Kidney (tissue), 14 donors: ENCODE results near the gene GOLGA6A. TPM values are rescaled to one million over a fixed set of nuclear protein-coding genes. Genes with fewer than 3 reads are reported as not detected.
"Not testable (repeated sequence)": the region's sequence is repeated elsewhere in the genome, so short reads cannot be mapped to it uniquely, and the experiment has no call there.

Source experiments
- DNase-seq, 5 donors: peaks; one replicate each; pipeline ENCODE4 v3.0.0-alpha.2; 2013 to 2020
- FAIRE-seq: peaks from 2 replicates; lab custom pipeline; 2012; peaks lifted over from hg19 to GRCh38; lab: Jason Lieb, UNC
- H3K27ac ChIP-seq, 2 donors: one replicate each; pipeline ENCODE4 v1.7.0; 2013; ENCODE audit warnings: low read depth in 2 of 2, low read length in 2 of 2, inconsistent platforms in 1 of 2
- H3K27me3 ChIP-seq: one replicate; pipeline ENCODE4 v1.7.1; 2013; ENCODE audit warnings: low read length, inconsistent platforms; ENCODE audit not compliant: control insufficient read depth, insufficient read depth
- H3K36me3 ChIP-seq, 3 donors: one replicate each; pipeline versions ENCODE4 v1.7.0 to v1.7.1; 2013; ENCODE audit warnings: low read length in 3 of 3, control low read depth in 1 of 3, inconsistent platforms in 1 of 3; ENCODE audit not compliant: insufficient read depth in 3 of 3, control insufficient read depth in 2 of 3
- H3K4me1 ChIP-seq, 3 donors: one replicate each; pipeline versions ENCODE4 v1.7.0 to v1.7.1; 2013; ENCODE audit warnings: low read length in 3 of 3, inconsistent platforms in 1 of 3, low read depth in 1 of 3; ENCODE audit not compliant: control insufficient read depth in 2 of 3, insufficient read depth in 2 of 3
- H3K4me3 ChIP-seq, 3 donors: one replicate each; pipeline versions ENCODE4 v1.7.0 to v1.8.1; 2013; ENCODE audit warnings: low read length in 3 of 3, control low read depth in 1 of 3, inconsistent platforms in 1 of 3
- H3K9ac ChIP-seq, 3 donors: one replicate each; pipeline versions ENCODE4 v1.7.0 to v1.7.1; 2013; ENCODE audit warnings: low read length in 3 of 3, control low read depth in 1 of 3, inconsistent platforms in 1 of 3
- H3K9me3 ChIP-seq, 3 donors: one replicate each; pipeline versions ENCODE4 v1.7.0 to v1.7.1; 2013; ENCODE audit warnings: low read length in 3 of 3, control low read depth in 1 of 3, inconsistent platforms in 1 of 3; ENCODE audit not compliant: control insufficient read depth in 2 of 3, insufficient read depth in 1 of 3
- intact Hi-C: fragments of 100-400 bp; cut with DNase I; formaldehyde crosslinking; loops from one replicate; pipeline ENCODE4 v1.11.1; 2022
- polyA plus RNA-seq: library from polyadenylated mRNA; stranded (reverse); fragments of 350-450 nt; fragmentation: Illumina TruSeq; extraction: RNeasy Lipid Tissue Mini Kit (QIAGEN cat#74804); gene quantifications from one replicate; pipeline ENCODE4 v1.2.3, GENCODE V29; 2014; ENCODE audit warnings: low read depth, low replicate concordance; ENCODE audit not compliant: insufficient read depth
- total RNA-seq: library from RNA; stranded (reverse); fragmentation: NEBNext Ultra II Directional; extraction: Animal tissue kit (Norgen Biotek cat#: 25700); gene quantifications from one replicate; pipeline ENCODE4 v1.2.1, GENCODE V29; 2021
- TF ChIP-seq, protein P1 (sequence below): IDR thresholded peaks from 3 replicates; pipeline ENCODE4 v1.5.1; 2012; ENCODE audit warnings: mild to moderate bottlenecking, moderate library complexity, borderline replicate concordance; ENCODE audit not compliant: insufficient read depth; ENCODE audit errors: extremely low read depth
- donor health status: control.
- donor health status: control.
- donor health status: control.
- donor health status: control.
- donor health status: control.
- donor health status: DM: yes; HTN: yes; CAD: no.
- donor health status: Normal renal cell carcinoma (clear cell type).

Gene GOLGA6A
- total and polyA plus RNA-seq, 2 donors from 2014 or later = 0.06 TPM; not detected in 1

DNA sequence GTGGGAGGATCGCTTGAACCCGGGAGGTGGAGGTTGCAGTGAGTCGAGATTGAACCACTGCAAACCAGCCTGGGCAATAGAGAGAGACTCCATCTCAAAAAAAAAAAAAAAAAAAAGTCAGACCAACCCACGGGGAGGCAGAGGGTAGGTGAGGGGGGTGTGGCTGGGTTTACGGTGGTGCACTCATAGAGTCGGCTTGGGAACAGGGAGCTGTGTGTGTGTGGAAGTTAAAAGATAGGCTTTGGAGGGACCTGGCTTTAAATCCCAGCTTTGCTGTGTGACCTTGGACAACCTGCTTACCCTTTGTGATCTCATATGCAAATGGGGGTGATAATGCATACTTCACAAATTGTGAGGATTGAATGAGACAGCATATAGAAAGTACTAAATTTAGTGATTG lies 38.1 kb upstream of the GOLGA6A start:
- Histone ChIP-seq H3K9ac (no peak overlapping the region), H3K4me1 (no peaks in the 10 kb centered on the region), H3K27ac (no peak overlapping the region), H3K4me3 (no peak overlapping the region), H3K9me3 (no peaks in the 10 kb centered on the region), H3K36me3 (no peaks in the 10 kb centered on the region), H3K27me3 (no peaks in the 10 kb centered on the region)
- TF ChIP-seq, protein P1, sequence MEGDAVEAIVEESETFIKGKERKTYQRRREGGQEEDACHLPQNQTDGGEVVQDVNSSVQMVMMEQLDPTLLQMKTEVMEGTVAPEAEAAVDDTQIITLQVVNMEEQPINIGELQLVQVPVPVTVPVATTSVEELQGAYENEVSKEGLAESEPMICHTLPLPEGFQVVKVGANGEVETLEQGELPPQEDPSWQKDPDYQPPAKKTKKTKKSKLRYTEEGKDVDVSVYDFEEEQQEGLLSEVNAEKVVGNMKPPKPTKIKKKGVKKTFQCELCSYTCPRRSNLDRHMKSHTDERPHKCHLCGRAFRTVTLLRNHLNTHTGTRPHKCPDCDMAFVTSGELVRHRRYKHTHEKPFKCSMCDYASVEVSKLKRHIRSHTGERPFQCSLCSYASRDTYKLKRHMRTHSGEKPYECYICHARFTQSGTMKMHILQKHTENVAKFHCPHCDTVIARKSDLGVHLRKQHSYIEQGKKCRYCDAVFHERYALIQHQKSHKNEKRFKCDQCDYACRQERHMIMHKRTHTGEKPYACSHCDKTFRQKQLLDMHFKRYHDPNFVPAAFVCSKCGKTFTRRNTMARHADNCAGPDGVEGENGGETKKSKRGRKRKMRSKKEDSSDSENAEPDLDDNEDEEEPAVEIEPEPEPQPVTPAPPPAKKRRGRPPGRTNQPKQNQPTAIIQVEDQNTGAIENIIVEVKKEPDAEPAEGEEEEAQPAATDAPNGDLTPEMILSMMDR = no peak
- DNase-seq (peak in 1 of 5 donors; percentile 34), FAIRE-seq (no peak)
- intact Hi-C loops = loop anchor here (5.0 kb wide), 1 partner anchor 192 kb away; no protein-coding TSS in a partner anchor

DNA sequence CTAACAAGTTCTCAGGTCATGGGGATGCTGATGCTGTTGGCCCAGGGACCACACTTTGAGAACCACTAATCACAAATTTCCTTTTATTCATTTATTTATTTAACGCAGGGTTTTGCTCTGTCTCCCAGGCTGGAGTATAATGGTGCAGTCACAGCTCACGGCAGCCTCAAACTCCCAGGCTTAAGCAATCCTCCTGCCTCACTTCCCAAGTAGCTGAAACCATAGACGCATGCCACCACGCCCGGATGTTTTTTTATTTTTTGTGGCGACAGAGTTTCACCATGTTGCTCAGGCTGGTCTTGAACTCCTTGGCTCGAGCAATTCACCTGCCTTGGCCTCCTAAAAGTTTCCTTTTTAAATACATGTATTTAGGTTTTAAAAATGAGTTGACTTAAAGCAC lies 27.4 kb upstream of the GOLGA6A start:
- Histone ChIP-seq H3K9ac (no peak overlapping the region), H3K4me3 (no peak overlapping the region), H3K4me1 (no peaks in the 10 kb centered on the region), H3K27me3 (no peaks in the 10 kb centered on the region), H3K9me3 (no peaks in the 10 kb centered on the region), H3K36me3 (no peaks in the 10 kb centered on the region), H3K27ac (no peak overlapping the region)
- FAIRE-seq (no peak), DNase-seq (no peak)
- TF ChIP-seq, protein P1 = no peak
- intact Hi-C loops = no loop called here

DNA sequence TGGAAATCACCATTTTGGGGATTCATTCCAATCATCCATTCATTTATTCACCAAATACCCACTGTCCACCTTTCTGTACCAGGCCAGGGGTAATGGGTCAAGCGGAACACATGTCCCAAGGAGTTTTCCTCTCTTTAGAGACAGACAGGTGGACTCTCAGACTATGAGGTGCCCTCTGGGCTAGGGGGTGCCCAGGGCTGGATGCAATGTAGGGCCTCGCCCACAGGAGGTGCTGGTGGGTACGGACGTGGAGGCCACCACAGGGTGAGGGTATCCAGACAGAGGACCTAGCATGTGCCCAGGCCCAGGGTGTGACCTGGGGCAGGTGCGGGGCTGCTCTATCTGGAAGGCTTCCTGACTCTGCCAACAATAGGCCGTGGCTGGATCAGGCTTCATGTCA lies 26.3 kb upstream of the GOLGA6A start:
- DNase-seq, H3K36me3 ChIP-seq, H3K4me1 ChIP-seq, H3K4me3 ChIP-seq, intact Hi-C loops, FAIRE-seq, H3K9me3 ChIP-seq, H3K27me3 ChIP-seq, H3K9ac ChIP-seq, H3K27ac ChIP-seq: not testable (repeated sequence)

DNA sequence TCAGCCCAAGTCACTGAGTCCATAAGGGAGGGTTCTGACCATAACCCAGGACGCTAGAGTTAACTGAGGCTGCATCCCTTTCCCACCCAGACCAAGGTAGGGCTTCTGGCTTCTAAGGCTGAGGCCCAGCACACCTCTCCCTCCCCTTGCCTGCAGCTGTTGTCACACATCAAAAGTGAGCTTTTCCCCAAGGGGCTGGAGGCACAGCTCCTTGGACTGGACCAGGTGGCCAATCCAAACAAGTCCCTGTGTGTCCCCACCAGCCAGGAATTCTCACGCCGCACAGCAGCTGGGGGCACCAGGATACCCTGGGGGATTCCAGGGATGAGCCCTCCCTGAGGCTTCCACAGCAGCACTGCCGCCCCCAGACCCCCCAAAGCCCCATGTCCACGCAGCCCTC lies 25.8 kb upstream of the GOLGA6A start:
- no peak for FAIRE-seq

DNA sequence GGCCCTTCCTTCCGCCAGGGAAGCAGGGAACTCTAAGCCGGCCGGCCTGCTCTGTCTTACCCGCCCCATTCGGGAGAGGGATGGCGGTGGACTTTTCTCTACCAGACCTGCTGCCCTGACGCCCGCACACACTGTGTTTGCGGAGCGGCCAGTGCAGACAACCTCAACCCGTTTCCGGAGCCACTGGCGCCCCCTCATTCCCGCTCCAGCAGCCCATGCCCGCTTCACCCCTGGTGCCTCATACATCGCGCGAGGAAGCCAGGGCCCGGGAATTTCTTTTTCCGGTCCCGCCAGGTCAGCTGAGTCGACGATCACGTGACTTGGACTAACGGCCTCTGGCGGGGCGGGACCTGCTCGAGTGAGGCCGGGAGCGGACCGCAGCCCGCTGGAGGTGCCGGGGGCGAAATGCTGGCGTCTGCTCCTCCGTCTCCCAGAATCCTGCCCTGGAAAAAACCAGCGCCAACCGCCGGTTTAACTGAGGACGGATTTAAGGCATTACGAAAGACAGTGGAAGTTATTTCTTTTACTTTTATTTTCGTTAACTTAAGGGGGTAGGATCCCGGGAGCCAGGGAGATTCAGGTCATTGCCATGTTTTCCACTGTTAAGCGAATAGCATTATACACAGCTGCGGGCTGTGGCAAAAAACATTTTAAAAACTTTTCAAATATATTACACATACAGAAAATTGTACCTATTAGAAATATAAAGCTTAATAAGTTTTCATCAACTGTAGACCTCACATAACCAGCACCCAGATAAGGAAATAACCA lies 17.8 kb upstream of the GOLGA6A start:
- H3K4me3 ChIP-seq = peak overlapping the region; percentile 41 to 55 (median 55)
- DNase-seq (peak; percentile 91 to 97 (median 96)), FAIRE-seq (peak; percentile 77)
- H3K36me3 ChIP-seq, H3K27ac ChIP-seq, H3K9me3 ChIP-seq, H3K4me1 ChIP-seq, H3K9ac ChIP-seq, intact Hi-C loops, H3K27me3 ChIP-seq: not testable (repeated sequence)

More for the DNA sequence above, 25.8 kb upstream of the GOLGA6A start:
- TF ChIP-seq, protein P1 = no peak
- Histone ChIP-seq H3K4me1 (no peaks in the 10 kb centered on the region), H3K9ac (no peak overlapping the region), H3K27ac (no peak overlapping the region), H3K4me3 (no peak overlapping the region), H3K36me3 (no peaks in the 10 kb centered on the region), H3K9me3 (no peaks in the 10 kb centered on the region), H3K27me3 (no peaks in the 10 kb centered on the region)
- no peak for DNase-seq
- intact Hi-C loops = no loop called here

DNA sequence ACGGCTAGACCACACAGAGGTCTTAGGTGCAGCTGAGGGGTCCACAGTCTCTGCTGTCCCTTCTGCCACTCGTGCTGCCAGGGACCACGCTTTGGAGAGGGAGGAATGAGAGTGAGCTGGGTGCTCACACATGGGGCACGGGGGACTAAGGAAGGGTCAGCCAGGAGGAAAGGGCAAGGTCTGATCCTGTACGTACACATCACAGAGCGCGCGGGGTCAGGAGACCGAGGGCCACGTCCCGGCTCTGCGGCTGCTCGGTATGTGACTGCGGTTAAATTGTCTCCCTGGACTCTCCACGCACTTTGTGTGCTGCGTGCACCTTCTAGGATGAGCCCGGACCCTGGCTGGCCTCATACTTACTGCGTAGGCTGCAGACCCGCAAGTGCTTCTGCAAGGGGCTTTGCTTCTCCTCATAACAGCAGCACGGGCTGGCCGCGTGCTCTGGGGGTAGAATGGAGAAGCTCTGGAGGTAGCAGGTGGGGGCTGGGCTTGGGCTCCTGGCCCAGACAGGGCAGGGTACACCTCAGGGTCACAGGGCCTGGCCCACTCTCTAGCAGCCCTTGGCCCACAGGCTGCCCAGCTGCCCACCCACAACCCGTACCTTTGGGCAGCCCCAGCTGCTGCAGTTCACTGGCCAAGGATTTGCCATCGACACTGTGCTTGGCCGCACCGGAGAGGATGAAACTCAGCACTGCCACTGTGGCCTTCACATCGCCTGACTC lies 14.6 kb upstream of the GOLGA6A start:
- DNase-seq, H3K4me1 ChIP-seq, H3K27ac ChIP-seq, H3K9me3 ChIP-seq, H3K4me3 ChIP-seq, H3K27me3 ChIP-seq, FAIRE-seq, intact Hi-C loops, H3K9ac ChIP-seq, H3K36me3 ChIP-seq: not testable (repeated sequence)
